GM18499 (cell line): ENCODE measurements around the gene GEMIN5.

ENCODE experiments used
- ATAC-seq: cut with Tn5 transposase; IDR thresholded peaks from one replicate; pipeline ENCODE4 v1.9.1; 2021; ENCODE audit warnings: moderate number of reproducible peaks; ENCODE audit not compliant: insufficient read depth, unreplicated experiment

GEMIN5 gene

DNA sequence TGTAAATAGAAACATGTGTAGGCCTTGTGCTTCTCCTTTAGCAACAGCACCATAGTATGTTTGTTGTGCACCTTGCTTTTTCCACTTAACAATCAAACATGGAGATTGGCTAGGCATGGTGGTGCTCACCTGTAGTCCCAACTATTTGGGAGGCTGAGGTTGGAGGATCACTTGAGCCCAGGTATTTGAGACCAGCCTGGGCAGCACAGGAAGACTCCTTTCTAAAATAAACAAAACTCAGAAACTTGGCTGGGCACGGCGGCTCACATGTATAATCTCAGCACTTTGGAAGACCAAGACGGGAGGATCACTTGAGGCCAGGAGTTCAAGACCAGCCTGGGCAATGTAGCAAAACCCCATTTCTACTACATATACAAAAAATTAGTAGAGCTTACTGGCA lies 86.7 kb downstream of the GEMIN5 start:
- no peak for ATAC-seq

DNA sequence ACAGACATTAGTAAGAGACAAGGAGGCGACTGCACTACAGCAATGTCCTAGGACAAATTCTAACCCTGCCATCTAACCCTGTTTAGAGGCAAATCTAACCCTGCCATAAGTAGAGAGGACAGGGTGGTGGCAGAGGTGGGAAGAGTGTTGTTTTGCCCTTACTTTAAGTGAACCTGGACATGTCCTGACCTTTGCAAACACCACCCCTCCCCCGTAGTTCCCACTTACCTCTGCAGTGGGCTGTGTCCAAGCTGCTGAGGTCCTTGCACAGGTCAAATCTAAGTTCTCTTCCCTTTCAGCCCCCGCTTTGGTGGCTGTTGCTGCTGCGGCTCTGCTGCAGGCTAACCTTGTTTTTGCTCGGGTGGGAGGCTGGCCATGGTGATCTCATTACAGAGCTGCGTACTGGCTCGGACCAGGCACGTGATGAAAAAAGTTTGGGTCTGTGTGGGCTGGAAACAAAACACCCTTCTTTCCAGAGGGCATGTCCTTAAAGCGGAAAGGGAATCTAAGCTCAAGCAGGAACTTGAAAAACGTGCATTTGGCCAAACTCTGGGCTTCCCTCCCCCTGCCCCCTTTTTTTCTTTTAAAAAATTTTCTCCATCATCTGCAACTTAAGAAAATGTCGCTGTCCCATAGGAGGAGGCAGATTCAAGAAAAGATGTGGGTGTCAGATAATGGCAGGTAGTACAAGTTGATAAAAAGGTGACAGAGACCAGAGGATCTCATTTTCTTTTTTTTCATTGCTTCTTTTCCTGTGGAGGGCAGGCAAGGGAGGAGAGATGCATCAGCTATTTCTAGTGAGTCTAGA lies 87.6 kb downstream of the GEMIN5 start, which contains the start of gene FAXDC2:
Gene FAXDC2 (minus strand): TSS at position 349 of the 808 bp plus-strand sequence. CDS start 12,425 bp downstream, outside the sequence.
- no peak for ATAC-seq

DNA sequence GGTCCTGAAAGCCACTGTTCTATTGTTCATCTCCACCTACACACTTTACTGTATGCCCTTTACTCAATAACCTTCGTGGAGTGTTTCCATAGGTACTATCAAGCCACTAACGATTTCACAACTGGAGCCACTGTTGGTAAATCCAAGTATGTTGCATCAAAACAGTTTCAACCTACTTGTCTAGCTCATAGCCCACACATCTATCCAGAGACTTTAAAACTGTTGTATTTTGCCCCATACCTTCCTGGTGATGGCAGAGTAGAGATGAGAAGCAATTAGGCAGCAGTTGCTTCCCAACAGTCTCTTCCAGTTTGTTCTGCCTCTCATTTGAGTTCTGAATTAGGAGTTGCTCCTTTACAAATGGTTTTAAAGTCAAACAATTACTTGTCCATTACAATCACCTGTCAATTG lies 88.2 kb downstream of the GEMIN5 start:
- ATAC-seq, result no peak

DNA sequence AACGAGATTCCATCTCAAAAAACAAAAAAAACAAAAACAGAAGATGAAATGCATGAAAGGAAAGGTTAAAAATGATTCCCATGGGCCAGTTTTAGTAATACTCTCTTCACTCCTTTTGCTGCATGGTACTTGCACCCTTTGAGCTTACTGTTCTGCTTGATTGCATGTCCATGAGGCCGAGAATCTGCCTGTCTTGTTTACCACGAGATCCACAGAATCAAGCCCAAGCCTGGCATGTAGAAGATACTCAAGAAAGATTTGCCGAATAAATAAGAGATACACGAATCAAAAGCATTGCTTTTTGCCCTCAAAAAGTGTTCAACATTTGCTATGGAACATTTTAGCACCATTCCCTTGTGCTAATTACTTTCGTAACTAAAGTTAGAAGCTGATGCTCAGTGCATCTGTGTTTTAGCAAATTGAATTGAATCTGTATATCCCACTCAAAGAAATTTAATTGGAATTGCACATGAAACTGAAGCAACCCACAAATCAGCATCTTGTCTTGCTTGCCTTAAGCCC lies 88.7 kb downstream of the GEMIN5 start:
- no peak for ATAC-seq

DNA sequence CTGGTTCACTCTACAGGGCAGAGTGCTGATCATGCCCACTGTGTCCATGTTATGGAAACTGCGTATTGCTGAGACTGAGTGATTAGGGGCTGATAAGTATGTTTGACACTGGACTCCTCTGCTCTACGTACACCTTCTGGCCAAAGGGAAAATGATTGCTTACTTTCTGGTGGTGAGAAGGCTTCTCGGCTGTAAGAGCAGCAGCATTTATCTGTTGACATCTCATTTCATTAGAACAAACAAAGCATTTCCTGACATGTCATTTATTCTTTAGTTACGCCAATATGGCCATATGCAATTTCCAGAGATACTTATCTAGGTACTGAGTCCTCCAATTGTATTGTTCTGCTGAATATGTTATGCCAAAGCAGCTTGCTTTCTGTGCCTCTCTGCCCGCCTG lies 93.2 kb downstream of the GEMIN5 start:
- ATAC-seq, result no peak

DNA sequence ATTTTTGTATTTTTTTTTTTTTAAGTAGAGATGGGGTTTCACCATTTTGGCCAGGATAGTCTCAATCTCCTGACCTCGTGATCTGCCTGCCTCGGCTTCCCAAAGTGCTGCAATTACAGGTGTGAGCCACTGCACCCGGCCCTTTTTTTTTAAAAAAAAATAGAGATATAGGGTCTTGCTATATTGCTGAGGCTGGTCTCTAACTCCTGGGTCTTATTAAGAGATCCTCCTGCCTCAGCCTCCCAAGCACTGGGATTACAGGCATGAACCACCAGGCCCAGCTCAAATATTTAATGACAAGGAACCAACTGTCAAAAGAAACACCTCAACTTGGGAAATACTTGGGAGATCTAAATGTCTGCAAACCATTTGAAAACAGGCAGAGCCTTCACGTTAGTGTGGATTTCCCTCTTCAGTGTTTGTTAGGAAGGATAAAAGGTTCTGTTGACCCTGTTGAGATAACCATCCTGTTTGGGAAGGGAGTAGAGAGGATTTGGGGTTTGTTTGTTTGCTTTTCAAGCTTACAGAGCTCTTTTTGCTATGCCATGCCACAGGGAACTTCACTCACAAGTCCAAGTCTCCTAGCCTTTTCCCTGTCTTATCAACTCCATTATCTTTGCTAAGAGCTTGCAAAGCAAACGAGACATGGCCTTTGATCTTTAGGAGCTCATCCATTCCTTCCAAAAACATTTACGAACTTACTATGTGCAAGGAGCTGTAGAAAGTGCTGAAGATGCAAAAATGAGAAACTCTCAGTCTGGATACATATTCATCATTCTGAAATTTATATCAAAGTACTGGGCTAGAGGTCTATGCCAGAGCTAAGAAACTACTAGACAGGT lies 95.1 kb downstream of the GEMIN5 start:
- ATAC-seq, result no peak

DNA sequence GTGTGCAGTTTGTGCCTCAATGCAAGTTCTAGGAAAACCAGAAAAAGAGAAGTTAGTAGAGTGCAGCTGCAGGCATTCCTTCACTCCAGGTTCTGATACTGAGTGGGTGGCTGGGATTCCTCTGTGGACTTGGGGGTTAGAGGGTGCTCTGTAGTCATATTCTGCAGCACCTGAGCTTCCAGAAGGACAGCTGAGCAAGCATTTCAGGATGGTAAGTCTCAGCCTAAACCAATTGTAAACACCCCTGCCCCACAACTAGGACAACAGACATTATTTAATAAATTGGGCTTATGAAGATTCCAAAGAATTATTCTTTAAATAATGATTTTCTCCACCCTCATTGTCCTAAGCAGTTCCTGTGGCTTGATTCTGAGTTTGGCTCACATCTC lies 96.7 kb downstream of the GEMIN5 start:
- ATAC-seq, result no peak

DNA sequence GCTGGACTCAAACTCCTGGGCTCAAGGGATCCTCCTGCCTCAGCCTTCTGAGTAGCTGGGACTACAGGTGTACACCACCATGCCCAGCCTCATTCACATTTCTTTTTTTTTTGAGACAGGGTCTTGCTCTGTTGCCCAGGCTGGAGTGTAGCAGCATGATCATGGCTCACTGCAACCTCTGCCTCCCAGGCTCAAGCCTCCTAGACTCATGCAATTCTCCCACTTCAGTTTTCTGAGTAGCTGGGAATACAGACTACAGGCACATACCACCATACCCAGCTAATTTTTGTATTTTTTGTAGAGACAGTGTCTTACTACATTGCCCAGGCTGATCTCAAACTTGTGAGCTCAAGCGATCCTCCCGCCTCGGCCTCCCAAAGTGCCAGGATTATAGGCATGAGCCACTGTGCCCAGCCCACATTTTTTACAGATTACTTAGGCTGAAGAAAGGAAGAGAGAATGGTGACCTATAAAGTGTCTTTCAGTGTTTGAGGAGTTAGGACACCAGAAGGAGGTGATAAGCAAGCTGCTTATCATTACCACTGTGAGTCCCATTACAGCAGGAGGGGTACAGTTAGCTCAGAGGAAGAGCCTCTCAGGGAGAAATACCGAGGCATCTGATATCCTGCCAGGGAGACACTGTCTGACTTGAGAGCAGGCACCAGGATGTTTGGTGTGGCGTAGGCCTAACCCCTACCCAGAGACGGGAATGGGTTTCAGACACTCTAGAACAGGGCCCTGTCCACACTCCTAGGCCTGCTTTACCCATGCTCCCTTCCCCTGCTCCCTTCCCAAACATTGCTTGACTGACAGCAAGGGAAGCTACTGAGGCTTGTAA lies 97.4 kb downstream of the GEMIN5 start:
- no peak for ATAC-seq
